GM13976 (cell line): ENCODE results near the gene IRF7.

Experiments
- DNase-seq: peaks from one replicate; pipeline ENCODE4 v3.0.0; 2012; ENCODE audit warnings: low spot score
- CTCF ChIP-seq: IDR thresholded peaks from 2 replicates; pipeline ENCODE4 v1.5.1; 2012; ENCODE audit warnings: borderline replicate concordance, mild to moderate bottlenecking; ENCODE audit not compliant: insufficient read depth; ENCODE audit errors: extremely low read depth, missing control alignments, control extremely low read depth
- in situ Hi-C: fragments of 300-500 bp; cut with MboI; formaldehyde crosslinking; loops from one replicate; pipeline ENCODE4 v1.12.0; 2022; ENCODE audit warnings: low sequenced_read_pairs, mixed read lengths, inconsistent platforms; ENCODE audit not compliant: unreplicated experiment

Gene IRF7

GRCh38 chr11:571802-572185, 44.0 kb downstream of the IRF7 start:
- in situ Hi-C loops: no loop called here
- DNase-seq: no peak
- no peak for TF ChIP-seq CTCF

GRCh38 chr11:569158-569885, 46.4 kb downstream of the IRF7 start:
- no peak for DNase-seq
- TF ChIP-seq CTCF: no peak
- in situ Hi-C loops: no loop called here

GRCh38 chr11:568306-569157, 47.2 kb downstream of the IRF7 start:
- TF ChIP-seq CTCF: no peak
- in situ Hi-C loops: no loop called here
- DNase-seq: peak; percentile 98

GRCh38 chr11:567629-568292, 48.0 kb downstream of the IRF7 start:
- in situ Hi-C loops: no loop called here
- DNase-seq: no peak
- TF ChIP-seq CTCF: no peak

- DNase-seq: no peak
- no peak for TF ChIP-seq CTCF
- in situ Hi-C loops: no loop called here
Measured at GRCh38 chr11:567011-567628, 48.6 kb downstream of the IRF7 start.

GRCh38 chr11:565921-566509, 49.7 kb downstream of the IRF7 start:
- in situ Hi-C loops: no loop called here
- no peak for DNase-seq
- no peak for TF ChIP-seq CTCF
